ENCODE results near the gene FMNL3.

- TF ChIP-seq, protein P1, sequence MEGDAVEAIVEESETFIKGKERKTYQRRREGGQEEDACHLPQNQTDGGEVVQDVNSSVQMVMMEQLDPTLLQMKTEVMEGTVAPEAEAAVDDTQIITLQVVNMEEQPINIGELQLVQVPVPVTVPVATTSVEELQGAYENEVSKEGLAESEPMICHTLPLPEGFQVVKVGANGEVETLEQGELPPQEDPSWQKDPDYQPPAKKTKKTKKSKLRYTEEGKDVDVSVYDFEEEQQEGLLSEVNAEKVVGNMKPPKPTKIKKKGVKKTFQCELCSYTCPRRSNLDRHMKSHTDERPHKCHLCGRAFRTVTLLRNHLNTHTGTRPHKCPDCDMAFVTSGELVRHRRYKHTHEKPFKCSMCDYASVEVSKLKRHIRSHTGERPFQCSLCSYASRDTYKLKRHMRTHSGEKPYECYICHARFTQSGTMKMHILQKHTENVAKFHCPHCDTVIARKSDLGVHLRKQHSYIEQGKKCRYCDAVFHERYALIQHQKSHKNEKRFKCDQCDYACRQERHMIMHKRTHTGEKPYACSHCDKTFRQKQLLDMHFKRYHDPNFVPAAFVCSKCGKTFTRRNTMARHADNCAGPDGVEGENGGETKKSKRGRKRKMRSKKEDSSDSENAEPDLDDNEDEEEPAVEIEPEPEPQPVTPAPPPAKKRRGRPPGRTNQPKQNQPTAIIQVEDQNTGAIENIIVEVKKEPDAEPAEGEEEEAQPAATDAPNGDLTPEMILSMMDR (conservative IDR thresholded peaks at IDR 0.05) = no peak
- TF ChIP-seq EZH2 (IDR thresholded peaks at IDR 0.05; ENCODE audit: low read depth) = no peak
Observed at GRCh38 chr12:49627752-49628360, 79.3 kb downstream of the FMNL3 start.
